ENCODE measurements around the gene HOXA10. TPM values are rescaled to one million over a fixed set of nuclear protein-coding genes. Genes with fewer than 3 reads are reported as not detected.
A peak's percentile ranks its signal among the peaks of the same experiment; 100 is the strongest.

The HOXA10 gene
- total RNA-seq, 2 experiments from 2014 or later: not detected

DNA sequence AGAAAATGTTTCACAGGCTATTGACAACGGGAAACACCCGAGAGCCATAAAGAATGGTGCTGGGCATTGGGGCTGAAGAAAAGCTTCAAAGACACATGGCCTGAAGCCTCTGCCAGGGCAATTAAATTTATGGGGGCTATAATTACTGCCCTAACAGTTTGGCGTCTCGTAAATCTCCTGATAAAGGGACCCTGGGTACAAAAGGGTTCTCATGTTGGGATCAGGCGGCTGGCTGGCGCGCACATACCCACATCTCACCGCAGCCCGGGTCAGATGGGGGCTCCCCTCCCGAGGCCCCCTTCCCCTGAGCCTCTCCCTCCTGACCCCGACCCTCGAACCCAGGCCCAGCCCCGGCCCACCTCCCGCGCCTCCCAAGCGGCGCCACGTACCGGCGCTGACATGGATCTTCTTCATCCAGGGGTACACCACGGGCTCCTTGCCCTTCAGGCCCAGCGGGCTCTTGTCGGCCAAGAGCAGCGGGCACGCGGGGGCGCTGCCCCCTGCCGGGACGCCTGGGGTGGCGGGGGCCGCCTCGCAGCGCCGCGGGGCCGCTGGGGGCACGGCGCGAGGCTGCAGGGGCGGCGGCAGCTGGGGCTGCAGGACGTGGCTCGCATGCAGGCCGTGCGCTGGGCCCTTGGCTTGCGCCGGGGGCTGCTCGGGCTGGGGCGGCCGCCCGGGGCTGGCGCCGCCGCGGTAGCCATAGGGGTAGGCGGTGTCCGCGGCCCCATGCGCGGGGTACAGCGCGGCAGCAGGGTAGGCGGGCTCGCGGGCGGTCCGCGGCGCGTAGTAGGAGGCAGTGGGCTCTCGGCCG lies 44.2 kb downstream of the HOXA10 start:
- Histone ChIP-seq H3K4me3 (ENCODE audit: low read length) (no peak overlapping the region), H3K36me3 (ENCODE audit: insufficient read depth, low read length) (no peaks in the 10 kb centered on the region), H3K27ac (ENCODE audit: low read depth in 1 of 2, low read length in 2 of 2) (no peak overlapping the region), H3K9me3 (ENCODE audit: control insufficient read depth in 1 of 2, insufficient read depth in 1 of 2, low read length in 2 of 2) (peaks cover 0 to 8% of the 10 kb centered on the region in 2 experiments), H3K4me1 (ENCODE audit: insufficient read depth, low read length) (peaks cover 10% of the 10 kb centered on the region), H3K27me3 (ENCODE audit: control insufficient read depth in 1 of 2, insufficient read depth in 2 of 2, low read length in 2 of 2) (peaks cover 16 to 28% of the 10 kb centered on the region in 2 experiments)
- TF ChIP-seq, protein P1, sequence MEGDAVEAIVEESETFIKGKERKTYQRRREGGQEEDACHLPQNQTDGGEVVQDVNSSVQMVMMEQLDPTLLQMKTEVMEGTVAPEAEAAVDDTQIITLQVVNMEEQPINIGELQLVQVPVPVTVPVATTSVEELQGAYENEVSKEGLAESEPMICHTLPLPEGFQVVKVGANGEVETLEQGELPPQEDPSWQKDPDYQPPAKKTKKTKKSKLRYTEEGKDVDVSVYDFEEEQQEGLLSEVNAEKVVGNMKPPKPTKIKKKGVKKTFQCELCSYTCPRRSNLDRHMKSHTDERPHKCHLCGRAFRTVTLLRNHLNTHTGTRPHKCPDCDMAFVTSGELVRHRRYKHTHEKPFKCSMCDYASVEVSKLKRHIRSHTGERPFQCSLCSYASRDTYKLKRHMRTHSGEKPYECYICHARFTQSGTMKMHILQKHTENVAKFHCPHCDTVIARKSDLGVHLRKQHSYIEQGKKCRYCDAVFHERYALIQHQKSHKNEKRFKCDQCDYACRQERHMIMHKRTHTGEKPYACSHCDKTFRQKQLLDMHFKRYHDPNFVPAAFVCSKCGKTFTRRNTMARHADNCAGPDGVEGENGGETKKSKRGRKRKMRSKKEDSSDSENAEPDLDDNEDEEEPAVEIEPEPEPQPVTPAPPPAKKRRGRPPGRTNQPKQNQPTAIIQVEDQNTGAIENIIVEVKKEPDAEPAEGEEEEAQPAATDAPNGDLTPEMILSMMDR (IDR thresholded peaks at IDR 0.05): no peak
- ChIA-PET CTCF (no interaction called here), POLR2A (interaction anchor here (1.0 kb wide), 1 partner anchor 267 kb away, joined by 3 read pairs; no protein-coding TSS in a partner anchor)
- peak in 1 of 14 experiments; percentile 55 for DNase-seq
- H3K36me3 Mint-ChIP-seq (ENCODE audit: low read depth): no peaks in the 10 kb centered on the region
- H3K4me1 Mint-ChIP-seq (ENCODE audit: low read depth): no peaks in the 10 kb centered on the region
- peak overlapping the region; percentile 35 for H3K4me3 Mint-ChIP-seq
- intact Hi-C loops (cut with DNase I, micrococcal nuclease): no loop called here
- H3K27ac Mint-ChIP-seq: no peak overlapping the region
- peaks cover 72% of the 10 kb centered on the region for H3K27me3 Mint-ChIP-seq
- no peaks in the 10 kb centered on the region for H3K9me3 Mint-ChIP-seq
- peak; percentile 18 for ATAC-seq (ENCODE audit: poor library complexity)

DNA sequence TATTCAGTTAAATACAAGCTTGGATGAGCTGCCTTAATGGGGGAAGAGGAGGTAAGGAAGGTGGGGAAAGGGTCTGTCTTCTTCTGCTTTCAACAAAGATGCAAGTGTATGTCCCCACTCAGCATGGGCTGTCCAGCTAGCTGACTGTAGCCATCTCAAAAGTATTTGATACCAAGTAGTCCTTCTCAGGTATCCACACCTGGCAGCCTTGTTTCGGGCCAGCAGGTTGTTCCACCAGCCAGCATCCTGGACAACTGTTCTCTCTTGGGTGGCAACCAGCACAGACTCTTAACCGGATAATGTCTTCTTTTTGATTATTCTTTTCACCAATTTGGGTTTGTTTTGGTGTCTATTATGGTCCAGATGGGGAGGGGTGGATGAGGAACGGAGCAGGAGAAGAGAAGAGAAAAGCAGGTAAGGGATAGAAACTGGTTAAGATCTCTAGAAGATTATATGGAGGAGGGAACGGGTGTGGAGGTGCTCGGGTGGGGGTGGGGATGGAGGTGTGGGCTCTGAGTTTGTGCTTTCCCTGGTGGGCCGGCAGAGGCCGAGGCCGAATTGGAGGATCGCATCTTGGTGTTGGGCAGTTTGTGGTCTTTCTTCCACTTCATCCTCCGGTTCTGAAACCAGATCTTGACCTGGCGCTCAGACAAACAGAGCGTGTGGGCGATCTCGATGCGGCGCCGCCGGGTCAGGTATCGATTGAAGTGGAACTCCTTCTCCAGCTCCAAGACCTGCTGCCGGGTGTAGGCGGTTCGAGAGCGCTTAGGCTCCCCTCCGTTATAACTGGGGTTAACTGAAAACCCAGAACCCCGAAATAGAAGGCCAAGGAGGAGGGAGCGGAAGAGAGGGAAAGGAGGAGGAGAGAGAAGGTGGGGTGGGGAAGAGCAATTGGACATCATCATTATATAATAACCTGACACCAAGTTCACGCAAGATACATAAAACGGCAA lies 45.1 kb downstream of the HOXA10 start:
- ATAC-seq (ENCODE audit: poor library complexity) (no peak), DNase-seq (no peak)
- ChIA-PET CTCF (no interaction called here), POLR2A (no interaction called here)
- Mint-ChIP-seq H3K4me1 (ENCODE audit: low read depth) (no peaks in the 10 kb centered on the region), H3K9me3 (no peaks in the 10 kb centered on the region), H3K4me3 (peak overlapping the region; percentile 61), H3K27ac (no peak overlapping the region), H3K36me3 (ENCODE audit: low read depth) (no peaks in the 10 kb centered on the region), H3K27me3 (peaks cover 69% of the 10 kb centered on the region)
- intact Hi-C loops (cut with DNase I, micrococcal nuclease): no loop called here
- H3K9me3 ChIP-seq (ENCODE audit: control insufficient read depth in 1 of 2, insufficient read depth in 1 of 2, low read length in 2 of 2): peaks cover 0 to 10% of the 10 kb centered on the region in 2 experiments
- peaks cover 16 to 28% of the 10 kb centered on the region in 2 experiments for H3K27me3 ChIP-seq (ENCODE audit: control insufficient read depth in 1 of 2, insufficient read depth in 2 of 2, low read length in 2 of 2)
- no peak overlapping the region for H3K4me3 ChIP-seq (ENCODE audit: low read length)
- no peaks in the 10 kb centered on the region for H3K36me3 ChIP-seq (ENCODE audit: insufficient read depth, low read length)
- peaks cover 10% of the 10 kb centered on the region for H3K4me1 ChIP-seq (ENCODE audit: insufficient read depth, low read length)
- TF ChIP-seq, protein P1 (IDR thresholded peaks at IDR 0.05): no peak
- no peak overlapping the region for H3K27ac ChIP-seq (ENCODE audit: low read depth in 1 of 2, low read length in 2 of 2)

DNA sequence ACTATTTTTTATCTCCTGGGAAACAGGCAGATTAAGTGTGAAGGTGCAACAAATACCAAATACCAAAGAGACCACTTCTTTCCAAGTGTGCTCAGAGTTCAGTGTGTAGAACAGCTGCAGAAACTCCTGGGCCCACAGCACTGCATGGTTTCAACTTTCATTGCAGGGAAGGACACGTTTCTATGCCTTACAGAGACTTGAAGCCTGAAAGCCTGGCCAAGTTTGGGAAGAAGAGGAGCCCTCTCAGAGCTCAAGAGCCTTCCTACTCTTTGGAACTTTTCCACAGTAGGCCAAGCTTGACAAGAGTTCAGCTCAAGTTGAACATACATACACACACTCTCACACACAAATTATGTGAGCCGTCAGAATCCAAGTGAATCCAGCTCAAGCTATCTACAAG lies 46.1 kb downstream of the HOXA10 start:
- no peaks in the 10 kb centered on the region for H3K9me3 Mint-ChIP-seq
- H3K27me3 Mint-ChIP-seq: peaks cover 60% of the 10 kb centered on the region
- TF ChIP-seq, protein P1 (IDR thresholded peaks at IDR 0.05): no peak
- POLR2A ChIA-PET: interaction anchor here (0.6 kb wide), 1 partner anchor 873 kb away, joined by 3 read pairs; no protein-coding TSS in a partner anchor
- no peak overlapping the region for H3K4me3 ChIP-seq (ENCODE audit: low read length)
- peaks cover 0 to 14% of the 10 kb centered on the region in 2 experiments for H3K9me3 ChIP-seq (ENCODE audit: control insufficient read depth in 1 of 2, insufficient read depth in 1 of 2, low read length in 2 of 2)
- ATAC-seq (ENCODE audit: poor library complexity) (no peak), DNase-seq (no peak)
- no peak overlapping the region for H3K4me3 Mint-ChIP-seq
- no peak overlapping the region for H3K27ac Mint-ChIP-seq
- no peaks in the 10 kb centered on the region for H3K36me3 ChIP-seq (ENCODE audit: insufficient read depth, low read length)
- intact Hi-C loops (cut with DNase I, micrococcal nuclease): no loop called here
- no peak overlapping the region for H3K27ac ChIP-seq (ENCODE audit: low read depth in 1 of 2, low read length in 2 of 2)
- H3K36me3 Mint-ChIP-seq (ENCODE audit: low read depth): no peaks in the 10 kb centered on the region
- peaks cover 10% of the 10 kb centered on the region for H3K4me1 ChIP-seq (ENCODE audit: insufficient read depth, low read length)
- H3K27me3 ChIP-seq (ENCODE audit: control insufficient read depth in 1 of 2, insufficient read depth in 2 of 2, low read length in 2 of 2): peaks cover 16 to 22% of the 10 kb centered on the region in 2 experiments
- no peaks in the 10 kb centered on the region for H3K4me1 Mint-ChIP-seq (ENCODE audit: low read depth)
- CTCF ChIA-PET: no interaction called here
